ENCODE data around the gene PDCD7. TPM values are rescaled to one million over a fixed set of nuclear protein-coding genes. Genes with fewer than 3 reads are reported as not detected.

Gene PDCD7
- total RNA-seq, 2 donors from 2014 or later = 25.4 to 33.1 TPM

GRCh38 chr15:65134538-65134937 is 930 bp upstream of the PDCD7 start:
- WGBS, 2 experiments (ENCODE audit: insufficient coverage in 1 of 2, insufficient read length in 1 of 2) = 90 to 94% methylated on average over 3 to 8 of the region's 8 CpGs

GRCh38 chr15:65132878-65133547 is 595 bp downstream of the PDCD7 start:
- peak overlapping the region; percentile 81 for H3K27ac Mint-ChIP-seq
- WGBS, 2 experiments (ENCODE audit: insufficient coverage in 1 of 2, insufficient read length in 1 of 2) = 0 to 1% methylated on average over 23 to 93 of the region's 93 CpGs
- H3K27ac ChIP-seq (ENCODE audit: low read depth, low read length) = peak overlapping the region; percentile 30

More at GRCh38 chr15:65134538-65134937, 930 bp upstream of the PDCD7 start:
- H3K27ac Mint-ChIP-seq = no peak overlapping the region
- H3K27me3 Mint-ChIP-seq (ENCODE audit: insufficient read depth) = peaks cover 3% of the 10 kb centered on the region
- no peak for TF ChIP-seq CTCF (conservative IDR thresholded peaks at IDR 0.05)
- no peaks in the 10 kb centered on the region for H3K4me1 ChIP-seq (ENCODE audit: control insufficient read depth, insufficient read depth, low read length)
- peak overlapping the region; percentile 88 for H3K4me3 ChIP-seq (ENCODE audit: low read length)
- H3K36me3 Mint-ChIP-seq (ENCODE audit: low read depth) = peaks cover 18% of the 10 kb centered on the region
- H3K9ac ChIP-seq (ENCODE audit: extremely low read depth, low read length, poor library complexity, severe bottlenecking) = no peak overlapping the region
- no peak for DNase-seq
- H3K27me3 ChIP-seq (ENCODE audit: control insufficient read depth, insufficient read depth, low read length, poor library complexity, severe bottlenecking) = no peaks in the 10 kb centered on the region
- peaks cover 8% of the 10 kb centered on the region for H3K36me3 ChIP-seq (ENCODE audit: control insufficient read depth, insufficient read depth, low read length)
- H3K4me3 Mint-ChIP-seq = peak overlapping the region; percentile 68
- H3K9me3 Mint-ChIP-seq = peaks cover 46% of the 10 kb centered on the region
- no peak overlapping the region for H3K27ac ChIP-seq (ENCODE audit: low read depth, low read length)
- H3K4me1 Mint-ChIP-seq = peaks cover 6% of the 10 kb centered on the region
- H3K9me3 ChIP-seq (ENCODE audit: control insufficient read depth, low read length) = peaks cover 27% of the 10 kb centered on the region

DNA sequence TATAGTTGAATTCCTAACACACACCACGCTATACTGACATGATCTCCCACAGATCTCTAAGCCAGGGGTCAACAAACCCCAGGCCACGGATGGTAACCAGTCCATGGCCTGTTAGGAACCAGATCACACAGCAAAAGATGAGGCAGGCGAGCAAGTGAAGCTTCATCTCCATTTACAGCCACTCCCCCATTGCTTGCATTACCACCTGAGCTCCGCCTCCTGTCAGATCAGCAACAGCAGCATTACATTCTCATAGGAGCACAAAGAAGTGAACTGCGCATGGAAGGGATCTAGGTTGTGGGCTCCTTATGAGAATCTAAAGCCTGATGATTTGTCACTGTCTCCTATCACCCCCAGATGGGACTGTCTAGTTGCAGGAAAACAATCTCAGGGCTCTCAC is 2.7 kb downstream of the PDCD7 start:
- Histone ChIP-seq H3K9ac (ENCODE audit: extremely low read depth, low read length, poor library complexity, severe bottlenecking) (no peak overlapping the region), H3K27me3 (ENCODE audit: control insufficient read depth, insufficient read depth, low read length, poor library complexity, severe bottlenecking) (no peaks in the 10 kb centered on the region), H3K4me1 (ENCODE audit: control insufficient read depth, insufficient read depth, low read length) (no peaks in the 10 kb centered on the region), H3K36me3 (ENCODE audit: control insufficient read depth, insufficient read depth, low read length) (peaks cover 41% of the 10 kb centered on the region), H3K27ac (ENCODE audit: low read depth, low read length) (no peak overlapping the region), H3K9me3 (ENCODE audit: control insufficient read depth, low read length) (peaks cover 7% of the 10 kb centered on the region), H3K4me3 (ENCODE audit: low read length) (no peak overlapping the region)
- peak; percentile 65 for DNase-seq
- H3K4me3 Mint-ChIP-seq = no peak overlapping the region
- no peak for TF ChIP-seq CTCF (conservative IDR thresholded peaks at IDR 0.05)
- peaks cover 36% of the 10 kb centered on the region for H3K36me3 Mint-ChIP-seq (ENCODE audit: low read depth)
- no peaks in the 10 kb centered on the region for H3K27me3 Mint-ChIP-seq (ENCODE audit: insufficient read depth)
- H3K4me1 Mint-ChIP-seq = peaks cover 6% of the 10 kb centered on the region
- peaks cover 12% of the 10 kb centered on the region for H3K9me3 Mint-ChIP-seq
- peak overlapping the region; percentile 15 for H3K27ac Mint-ChIP-seq
- WGBS, 2 experiments (ENCODE audit: insufficient coverage in 1 of 2, insufficient read length in 1 of 2) = 86 to 100% methylated on average over 1 to 5 of the region's 5 CpGs

More at GRCh38 chr15:65132878-65133547, 595 bp downstream of the PDCD7 start:
- H3K9me3 Mint-ChIP-seq = peaks cover 31% of the 10 kb centered on the region
- DNase-seq = peak; percentile 81
- Histone ChIP-seq H3K9me3 (ENCODE audit: control insufficient read depth, low read length) (peaks cover 25% of the 10 kb centered on the region), H3K36me3 (ENCODE audit: control insufficient read depth, insufficient read depth, low read length) (peaks cover 23% of the 10 kb centered on the region), H3K27me3 (ENCODE audit: control insufficient read depth, insufficient read depth, low read length, poor library complexity, severe bottlenecking) (no peaks in the 10 kb centered on the region), H3K9ac (ENCODE audit: extremely low read depth, low read length, poor library complexity, severe bottlenecking) (peak overlapping the region; percentile 74), H3K4me1 (ENCODE audit: control insufficient read depth, insufficient read depth, low read length) (no peaks in the 10 kb centered on the region), H3K4me3 (ENCODE audit: low read length) (peak overlapping the region; percentile 97)
- H3K4me3 Mint-ChIP-seq = peak overlapping the region; percentile 68
- H3K27me3 Mint-ChIP-seq (ENCODE audit: insufficient read depth) = no peaks in the 10 kb centered on the region
- H3K4me1 Mint-ChIP-seq = peaks cover 6% of the 10 kb centered on the region
- TF ChIP-seq CTCF (conservative IDR thresholded peaks at IDR 0.05) = no peak
- peaks cover 32% of the 10 kb centered on the region for H3K36me3 Mint-ChIP-seq (ENCODE audit: low read depth)
